ENCODE data around the gene HAGH.

Gene HAGH

DNA sequence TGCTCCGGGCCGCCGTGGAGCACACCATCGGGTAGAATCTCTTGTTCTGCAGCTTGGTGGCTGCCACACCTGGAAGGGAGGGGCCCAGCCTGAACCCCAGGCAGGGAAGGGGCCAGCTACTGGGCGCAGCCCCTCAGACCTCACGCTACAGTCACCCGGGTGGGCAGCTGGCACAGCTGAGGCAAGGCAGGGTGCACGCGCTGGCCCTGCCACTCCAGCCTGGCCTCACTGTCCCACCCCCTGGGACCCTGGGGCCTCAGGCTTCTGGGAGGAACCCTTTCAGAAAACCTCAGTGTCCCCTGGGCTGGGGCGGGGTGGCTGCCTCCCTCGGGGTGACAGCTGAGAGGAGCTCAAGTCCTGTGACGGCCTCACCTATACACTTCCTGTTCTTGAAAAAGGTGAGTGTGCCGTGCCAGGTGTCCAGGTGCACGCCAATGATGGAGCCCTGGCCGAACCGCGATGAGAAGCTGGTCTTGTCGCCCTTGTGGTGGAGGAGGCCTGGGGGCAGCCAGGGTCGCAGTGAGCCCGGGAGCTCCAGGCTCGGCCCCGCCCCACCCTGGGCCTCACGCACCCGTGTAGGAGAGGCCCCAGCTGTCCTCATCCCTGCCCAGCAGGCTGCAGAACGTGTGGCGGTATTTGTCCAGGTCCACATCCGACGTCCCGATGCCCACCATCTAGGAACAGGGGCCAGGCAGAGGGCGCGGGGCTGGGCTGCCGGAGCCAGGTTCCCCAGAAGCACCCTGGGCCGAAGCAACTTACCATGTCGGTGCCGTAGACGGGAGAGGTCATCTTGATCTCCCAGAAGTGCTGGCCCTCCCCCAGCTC, 49.0 kb downstream of the HAGH start:
- Histone ChIP-seq H3K9me3 (ENCODE audit: insufficient read depth, low read depth, low read length) (no peaks in the 10 kb centered on the region), H3K36me3 (ENCODE audit: control insufficient read depth in 1 of 2, insufficient read depth in 2 of 2, low read length in 2 of 2) (peaks cover 50 to 56% of the 10 kb centered on the region in 2 experiments), H3K27me3 (ENCODE audit: insufficient read depth, low read length) (no peaks in the 10 kb centered on the region), H3K4me1 (ENCODE audit: control insufficient read depth in 1 of 2, insufficient read depth in 2 of 2, low read length in 2 of 2) (peaks cover 15 to 23% of the 10 kb centered on the region in 2 experiments), H3K23ac (ENCODE audit: low read length) (no peak overlapping the region), H3K4me3 (ENCODE audit: low read depth, low read length) (no peak overlapping the region), H3K18ac (ENCODE audit: low read length) (no peak overlapping the region), H3K4ac (ENCODE audit: low read depth, low read length) (no peak overlapping the region), H2AK5ac (ENCODE audit: low read length) (no peak overlapping the region), H3K79me1 (ENCODE audit: low read length) (peaks cover 9% of the 10 kb centered on the region), H4K12ac (ENCODE audit: low read depth, low read length) (peak overlapping the region; percentile 27), H3K4me2 (ENCODE audit: low read length) (no peak overlapping the region), H3K79me2 (ENCODE audit: control insufficient read depth, insufficient read depth, low read length, poor library complexity) (peaks cover 11% of the 10 kb centered on the region), H2BK5ac (ENCODE audit: low read depth, low read length, poor library complexity) (no peak overlapping the region), H4K91ac (ENCODE audit: low read depth, low read length) (no peak overlapping the region), H3K27ac (ENCODE audit: low read depth, low read length) (no peak overlapping the region), H2AFZ (ENCODE audit: insufficient read depth, low read length, poor library complexity) (no peak overlapping the region), H2BK120ac (ENCODE audit: insufficient read depth, low read length, poor library complexity) (no peak overlapping the region), H2BK12ac (ENCODE audit: low read length) (no peak overlapping the region), H4K8ac (ENCODE audit: low read depth, low read length) (no peak overlapping the region), H3K9ac (ENCODE audit: low read length) (no peak overlapping the region), H3K14ac (ENCODE audit: low read length) (no peak overlapping the region)
- WGBS (ENCODE audit: extremely low coverage, insufficient coverage, insufficient read length), result no CpG with 5 or more reads among the region's 36 CpGs
- DNase-seq, result no peak

DNA sequence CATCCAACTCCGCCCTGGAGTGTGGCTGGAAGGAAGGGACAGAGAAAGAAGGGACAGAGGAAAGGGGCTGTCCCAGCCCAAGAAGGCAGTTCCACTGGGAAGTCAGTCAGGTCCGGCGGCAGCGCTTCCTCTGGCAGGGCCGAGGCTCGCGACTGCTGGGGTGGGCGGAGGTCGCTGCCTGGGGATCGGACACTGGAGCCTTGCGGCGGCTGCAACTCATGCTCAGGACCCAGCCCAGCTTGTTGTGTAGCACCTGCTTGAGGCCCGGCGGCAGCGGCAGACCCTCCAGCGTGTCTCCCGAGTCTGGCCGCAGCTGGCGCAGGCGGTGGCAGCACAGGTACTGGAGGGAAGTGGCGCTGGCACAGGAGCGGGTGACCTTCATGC, 49.6 kb downstream of the HAGH start:
- no peak overlapping the region for H2AK5ac ChIP-seq (ENCODE audit: low read length)
- H2BK5ac ChIP-seq (ENCODE audit: low read depth, low read length, poor library complexity), result no peak overlapping the region
- H2BK120ac ChIP-seq (ENCODE audit: insufficient read depth, low read length, poor library complexity), result no peak overlapping the region
- no peak for DNase-seq
- H4K91ac ChIP-seq (ENCODE audit: low read depth, low read length), result no peak overlapping the region
- H4K8ac ChIP-seq (ENCODE audit: low read depth, low read length), result no peak overlapping the region
- H3K4me2 ChIP-seq (ENCODE audit: low read length), result no peak overlapping the region
- H3K23ac ChIP-seq (ENCODE audit: low read length), result no peak overlapping the region
- WGBS (ENCODE audit: extremely low coverage, insufficient coverage, insufficient read length), result no CpG with 5 or more reads among the region's 22 CpGs
- H3K79me1 ChIP-seq (ENCODE audit: low read length), result peaks cover 15% of the 10 kb centered on the region
- H3K4me3 ChIP-seq (ENCODE audit: low read depth, low read length), result no peak overlapping the region
- H3K27me3 ChIP-seq (ENCODE audit: insufficient read depth, low read length), result no peaks in the 10 kb centered on the region
- H3K14ac ChIP-seq (ENCODE audit: low read length), result no peak overlapping the region
- no peak overlapping the region for H4K12ac ChIP-seq (ENCODE audit: low read depth, low read length)
- H2AFZ ChIP-seq (ENCODE audit: insufficient read depth, low read length, poor library complexity), result no peak overlapping the region
- H3K36me3 ChIP-seq (ENCODE audit: control insufficient read depth in 1 of 2, insufficient read depth in 2 of 2, low read length in 2 of 2), result peaks cover 52 to 56% of the 10 kb centered on the region in 2 experiments
- no peak overlapping the region for H3K4ac ChIP-seq (ENCODE audit: low read depth, low read length)
- H3K9ac ChIP-seq (ENCODE audit: low read length), result no peak overlapping the region
- H3K18ac ChIP-seq (ENCODE audit: low read length), result no peak overlapping the region
- H3K4me1 ChIP-seq (ENCODE audit: control insufficient read depth in 1 of 2, insufficient read depth in 2 of 2, low read length in 2 of 2), result peaks cover 15 to 26% of the 10 kb centered on the region in 2 experiments
- H3K27ac ChIP-seq (ENCODE audit: low read depth, low read length), result no peak overlapping the region
- H2BK12ac ChIP-seq (ENCODE audit: low read length), result no peak overlapping the region
- peaks cover 15% of the 10 kb centered on the region for H3K79me2 ChIP-seq (ENCODE audit: control insufficient read depth, insufficient read depth, low read length, poor library complexity)
- H3K9me3 ChIP-seq (ENCODE audit: insufficient read depth, low read depth, low read length), result peaks cover under 1% of the 10 kb centered on the region

DNA sequence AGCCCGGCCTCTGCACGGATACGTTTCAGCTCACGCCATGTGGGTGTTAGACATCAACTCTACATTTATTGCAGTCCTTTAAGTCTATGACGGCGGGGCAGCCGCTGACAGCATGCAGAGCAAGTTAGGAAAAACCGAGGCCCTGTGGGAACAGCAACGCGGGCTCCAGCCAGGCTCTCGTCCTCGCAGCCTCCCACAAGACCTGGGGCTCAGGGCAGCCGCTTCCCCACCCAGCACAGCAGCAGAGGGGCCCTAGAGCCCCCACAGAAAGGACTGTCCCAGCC, 50.0 kb downstream of the HAGH start:
- Histone ChIP-seq H3K9ac (ENCODE audit: low read length) (no peak overlapping the region), H3K9me3 (ENCODE audit: insufficient read depth, low read depth, low read length) (peaks cover 2% of the 10 kb centered on the region), H3K4ac (ENCODE audit: low read depth, low read length) (no peak overlapping the region), H3K18ac (ENCODE audit: low read length) (no peak overlapping the region), H2BK5ac (ENCODE audit: low read depth, low read length, poor library complexity) (no peak overlapping the region), H2BK120ac (ENCODE audit: insufficient read depth, low read length, poor library complexity) (no peak overlapping the region), H3K14ac (ENCODE audit: low read length) (no peak overlapping the region), H3K27me3 (ENCODE audit: insufficient read depth, low read length) (no peaks in the 10 kb centered on the region), H3K4me2 (ENCODE audit: low read length) (no peak overlapping the region), H3K79me1 (ENCODE audit: low read length) (peaks cover 15% of the 10 kb centered on the region), H2AK5ac (ENCODE audit: low read length) (no peak overlapping the region), H3K4me1 (ENCODE audit: control insufficient read depth in 1 of 2, insufficient read depth in 2 of 2, low read length in 2 of 2) (peaks cover 18 to 27% of the 10 kb centered on the region in 2 experiments), H3K23ac (ENCODE audit: low read length) (no peak overlapping the region), H4K91ac (ENCODE audit: low read depth, low read length) (no peak overlapping the region), H2BK12ac (ENCODE audit: low read length) (no peak overlapping the region), H2AFZ (ENCODE audit: insufficient read depth, low read length, poor library complexity) (no peak overlapping the region), H3K79me2 (ENCODE audit: control insufficient read depth, insufficient read depth, low read length, poor library complexity) (peaks cover 15% of the 10 kb centered on the region), H3K36me3 (ENCODE audit: control insufficient read depth in 1 of 2, insufficient read depth in 2 of 2, low read length in 2 of 2) (peaks cover 55 to 56% of the 10 kb centered on the region in 2 experiments), H4K8ac (ENCODE audit: low read depth, low read length) (no peak overlapping the region), H4K12ac (ENCODE audit: low read depth, low read length) (no peak overlapping the region), H3K4me3 (ENCODE audit: low read depth, low read length) (no peak overlapping the region), H3K27ac (ENCODE audit: low read depth, low read length) (no peak overlapping the region)
- DNase-seq, result no peak
- no CpG with 5 or more reads among the region's 13 CpGs for WGBS (ENCODE audit: extremely low coverage, insufficient coverage, insufficient read length)

DNA sequence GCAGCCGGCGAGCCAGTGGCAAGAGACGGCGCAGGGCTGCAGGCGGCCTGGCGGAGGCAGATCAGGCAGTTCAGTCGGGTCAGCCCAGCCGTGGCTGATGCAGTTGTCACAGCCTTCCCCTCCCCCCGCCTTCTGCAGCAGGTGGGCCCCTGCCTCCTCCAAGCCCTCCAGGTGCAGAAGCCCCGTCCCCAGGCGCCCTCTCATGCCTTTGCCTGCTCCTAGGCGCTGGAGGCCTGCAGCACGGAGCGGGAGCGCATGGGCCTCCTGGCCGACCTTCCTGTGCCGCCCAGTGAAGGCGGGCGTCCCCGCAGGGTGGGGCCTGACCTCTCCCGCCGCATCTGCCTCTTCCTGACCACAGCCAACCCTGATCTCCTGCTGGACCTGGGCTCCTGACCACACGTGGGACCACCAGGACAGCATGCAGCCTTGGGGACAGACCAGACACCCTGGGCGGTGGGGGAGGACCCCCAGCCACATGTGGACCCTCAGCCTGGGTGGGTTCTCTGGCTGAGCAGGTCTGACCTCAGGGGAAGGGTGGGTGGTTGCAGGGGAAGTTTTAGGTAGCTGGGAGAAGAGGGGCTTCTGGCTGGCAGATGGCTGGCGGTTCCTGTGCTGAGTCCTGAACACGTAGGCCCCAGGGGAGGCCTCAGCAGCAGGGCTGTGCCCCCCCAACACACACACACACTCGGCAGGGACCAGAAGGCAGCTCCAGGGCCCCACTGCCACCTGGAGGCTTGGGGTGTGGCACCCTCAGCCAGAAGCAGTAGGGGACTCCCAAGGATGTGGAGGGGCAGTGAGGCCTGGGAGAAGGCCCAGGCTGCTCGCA, 50.6 kb downstream of the HAGH start:
- no peak overlapping the region for H3K4ac ChIP-seq (ENCODE audit: low read depth, low read length)
- peaks cover 13% of the 10 kb centered on the region for H3K79me2 ChIP-seq (ENCODE audit: control insufficient read depth, insufficient read depth, low read length, poor library complexity)
- no peak overlapping the region for H3K27ac ChIP-seq (ENCODE audit: low read depth, low read length)
- no peak overlapping the region for H2AK5ac ChIP-seq (ENCODE audit: low read length)
- no peak overlapping the region for H3K23ac ChIP-seq (ENCODE audit: low read length)
- H2AFZ ChIP-seq (ENCODE audit: insufficient read depth, low read length, poor library complexity), result no peak overlapping the region
- no peak overlapping the region for H4K8ac ChIP-seq (ENCODE audit: low read depth, low read length)
- H3K4me2 ChIP-seq (ENCODE audit: low read length), result no peak overlapping the region
- H3K27me3 ChIP-seq (ENCODE audit: insufficient read depth, low read length), result no peaks in the 10 kb centered on the region
- no peak overlapping the region for H4K12ac ChIP-seq (ENCODE audit: low read depth, low read length)
- H3K18ac ChIP-seq (ENCODE audit: low read length), result peak overlapping the region; percentile 25
- no peak overlapping the region for H2BK12ac ChIP-seq (ENCODE audit: low read length)
- H3K4me1 ChIP-seq (ENCODE audit: control insufficient read depth in 1 of 2, insufficient read depth in 2 of 2, low read length in 2 of 2), result peaks cover 15 to 21% of the 10 kb centered on the region in 2 experiments
- peaks cover 2% of the 10 kb centered on the region for H3K9me3 ChIP-seq (ENCODE audit: insufficient read depth, low read depth, low read length)
- no peak overlapping the region for H4K91ac ChIP-seq (ENCODE audit: low read depth, low read length)
- H3K79me1 ChIP-seq (ENCODE audit: low read length), result peaks cover 18% of the 10 kb centered on the region
- H3K4me3 ChIP-seq (ENCODE audit: low read depth, low read length), result no peak overlapping the region
- no peak overlapping the region for H3K9ac ChIP-seq (ENCODE audit: low read length)
- no peak overlapping the region for H2BK5ac ChIP-seq (ENCODE audit: low read depth, low read length, poor library complexity)
- no peak overlapping the region for H3K14ac ChIP-seq (ENCODE audit: low read length)
- no peak for DNase-seq
- peaks cover 52 to 54% of the 10 kb centered on the region in 2 experiments for H3K36me3 ChIP-seq (ENCODE audit: control insufficient read depth in 1 of 2, insufficient read depth in 2 of 2, low read length in 2 of 2)
- no CpG with 5 or more reads among the region's 28 CpGs for WGBS (ENCODE audit: extremely low coverage, insufficient coverage, insufficient read length)
- H2BK120ac ChIP-seq (ENCODE audit: insufficient read depth, low read length, poor library complexity), result no peak overlapping the region
